ENCODE measurements around the gene NBEAL2.

The NBEAL2 gene

DNA sequence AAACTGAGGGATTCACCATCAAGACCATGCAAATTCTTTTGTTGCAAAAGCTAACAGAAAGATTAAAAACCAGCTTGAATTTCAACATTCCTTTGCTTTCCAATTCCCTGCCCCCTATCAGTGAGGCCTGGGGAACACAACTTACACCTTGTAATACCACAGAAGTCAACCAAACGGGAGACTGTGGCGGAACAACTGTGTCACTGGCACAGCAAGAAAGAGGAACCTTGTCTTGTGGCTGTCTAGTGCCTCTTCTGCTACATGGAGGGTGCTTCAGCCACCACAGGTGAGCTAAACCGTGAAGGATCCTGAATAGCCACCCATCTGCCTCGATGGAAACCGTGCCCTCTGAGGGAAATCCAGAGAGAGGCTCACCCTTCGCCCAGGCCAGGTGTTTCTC, 14.3 kb upstream of the NBEAL2 start:
- TF ChIP-seq, protein P1, sequence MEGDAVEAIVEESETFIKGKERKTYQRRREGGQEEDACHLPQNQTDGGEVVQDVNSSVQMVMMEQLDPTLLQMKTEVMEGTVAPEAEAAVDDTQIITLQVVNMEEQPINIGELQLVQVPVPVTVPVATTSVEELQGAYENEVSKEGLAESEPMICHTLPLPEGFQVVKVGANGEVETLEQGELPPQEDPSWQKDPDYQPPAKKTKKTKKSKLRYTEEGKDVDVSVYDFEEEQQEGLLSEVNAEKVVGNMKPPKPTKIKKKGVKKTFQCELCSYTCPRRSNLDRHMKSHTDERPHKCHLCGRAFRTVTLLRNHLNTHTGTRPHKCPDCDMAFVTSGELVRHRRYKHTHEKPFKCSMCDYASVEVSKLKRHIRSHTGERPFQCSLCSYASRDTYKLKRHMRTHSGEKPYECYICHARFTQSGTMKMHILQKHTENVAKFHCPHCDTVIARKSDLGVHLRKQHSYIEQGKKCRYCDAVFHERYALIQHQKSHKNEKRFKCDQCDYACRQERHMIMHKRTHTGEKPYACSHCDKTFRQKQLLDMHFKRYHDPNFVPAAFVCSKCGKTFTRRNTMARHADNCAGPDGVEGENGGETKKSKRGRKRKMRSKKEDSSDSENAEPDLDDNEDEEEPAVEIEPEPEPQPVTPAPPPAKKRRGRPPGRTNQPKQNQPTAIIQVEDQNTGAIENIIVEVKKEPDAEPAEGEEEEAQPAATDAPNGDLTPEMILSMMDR (IDR thresholded peaks at IDR 0.05; ENCODE audit: low read depth, low read length): no peak
- DNase-seq: no peak
- Histone ChIP-seq H3K4me3 (ENCODE audit: low read depth, low read length) (no peak overlapping the region), H3K4me1 (no peaks in the 10 kb centered on the region), H3K9me3 (no peaks in the 10 kb centered on the region), H3K36me3 (no peaks in the 10 kb centered on the region), H3K27me3 (no peaks in the 10 kb centered on the region)

DNA sequence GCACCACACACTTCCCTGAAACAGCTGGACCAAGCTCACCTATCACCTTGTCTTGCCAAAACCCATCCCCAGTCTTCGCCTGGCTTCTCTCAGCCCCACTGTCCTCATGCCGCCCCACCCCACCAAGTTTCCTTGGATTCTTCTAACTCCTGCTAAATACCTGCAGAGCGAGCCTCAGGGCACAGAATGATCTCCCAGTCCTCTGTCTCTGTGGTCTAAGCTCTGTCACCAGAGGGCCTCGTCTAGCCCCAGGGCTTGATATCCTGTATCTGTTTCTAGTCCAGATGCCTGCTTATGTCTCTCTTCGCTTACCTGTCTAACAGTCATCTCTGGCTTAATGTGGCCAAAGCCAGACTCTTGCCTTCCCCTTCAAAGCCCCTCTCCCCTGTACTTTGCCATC, 12.7 kb upstream of the NBEAL2 start:
- H3K4me1 ChIP-seq: no peaks in the 10 kb centered on the region
- H3K9me3 ChIP-seq: no peaks in the 10 kb centered on the region
- H3K27me3 ChIP-seq: no peaks in the 10 kb centered on the region
- TF ChIP-seq, protein P1 (IDR thresholded peaks at IDR 0.05; ENCODE audit: low read depth, low read length): no peak
- H3K36me3 ChIP-seq: no peaks in the 10 kb centered on the region
- no peak overlapping the region for H3K4me3 ChIP-seq (ENCODE audit: low read depth, low read length)
- DNase-seq: no peak

DNA sequence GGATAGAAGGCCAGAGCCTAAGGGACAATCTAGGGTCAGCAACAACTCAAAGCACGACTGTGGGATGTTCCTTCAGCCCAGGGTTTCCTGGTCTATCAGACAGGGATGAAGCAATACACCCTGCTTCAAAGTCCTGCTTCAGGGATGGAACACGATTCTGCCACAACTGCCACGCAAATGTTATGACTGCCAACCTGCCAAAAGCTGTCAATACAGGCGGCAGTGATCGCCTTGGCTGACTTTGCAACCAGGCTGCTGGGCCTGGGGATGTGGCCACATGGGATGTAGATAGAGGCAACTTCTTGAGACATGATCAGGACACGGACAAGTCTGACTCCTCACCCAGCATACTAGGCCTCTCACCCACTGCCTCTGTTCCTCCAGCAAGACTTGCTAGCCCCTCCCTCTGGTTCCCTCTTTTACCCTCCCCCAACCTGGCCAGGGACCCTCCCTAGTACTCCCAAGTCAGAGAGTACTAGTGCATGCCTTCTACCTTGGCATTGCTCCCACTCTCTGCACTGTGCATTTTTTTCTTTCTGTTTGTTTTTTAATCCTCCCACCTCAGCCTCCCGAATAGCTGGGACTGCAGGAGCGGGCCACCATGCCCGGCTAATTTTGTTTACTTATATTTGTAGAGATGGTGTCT, 10.6 kb upstream of the NBEAL2 start:
- no peak for DNase-seq
- Histone ChIP-seq H3K4me3 (ENCODE audit: low read depth, low read length) (no peak overlapping the region), H3K9me3 (no peaks in the 10 kb centered on the region), H3K27me3 (no peaks in the 10 kb centered on the region), H3K36me3 (no peaks in the 10 kb centered on the region), H3K4me1 (no peaks in the 10 kb centered on the region)
- TF ChIP-seq, protein P1 (IDR thresholded peaks at IDR 0.05; ENCODE audit: low read depth, low read length): no peak

DNA sequence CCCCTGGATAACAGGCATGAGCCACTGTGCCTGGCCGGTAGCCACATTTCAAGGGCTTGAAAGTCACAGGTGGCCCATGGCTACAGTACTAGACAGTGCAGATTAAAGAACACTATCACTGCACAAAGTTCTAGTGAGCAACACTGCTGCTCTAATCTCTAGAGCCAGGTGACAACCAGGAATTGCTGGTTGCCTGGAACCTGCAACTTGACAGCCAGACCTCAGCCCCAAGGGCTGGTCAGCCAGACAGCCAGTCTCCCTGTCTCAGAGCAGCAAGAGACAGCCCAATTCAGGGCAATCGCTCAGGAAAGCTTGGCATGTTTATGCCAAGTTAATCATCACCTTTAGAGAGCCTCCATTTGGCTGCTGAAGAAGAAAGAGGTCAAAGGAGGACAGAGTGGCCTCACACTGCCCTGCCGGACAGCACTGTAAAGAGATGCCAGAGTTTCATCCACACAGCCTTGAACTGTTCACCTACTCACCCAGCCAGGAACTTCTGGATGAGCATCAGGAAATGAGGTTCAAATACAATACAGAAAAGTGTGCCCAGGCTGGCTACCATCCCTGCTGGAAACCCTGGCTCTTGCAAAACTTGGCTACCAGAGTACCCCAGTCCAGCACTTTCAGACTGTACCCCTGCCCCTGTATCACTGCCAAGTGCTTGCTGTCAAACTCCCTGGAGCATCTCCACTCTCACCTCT, 8.9 kb upstream of the NBEAL2 start:
- H3K4me3 ChIP-seq (ENCODE audit: low read depth, low read length): no peak overlapping the region
- no peak for DNase-seq
- H3K4me1 ChIP-seq: no peaks in the 10 kb centered on the region
- no peaks in the 10 kb centered on the region for H3K27me3 ChIP-seq
- H3K36me3 ChIP-seq: no peaks in the 10 kb centered on the region
- TF ChIP-seq, protein P1 (IDR thresholded peaks at IDR 0.05; ENCODE audit: low read depth, low read length): no peak
- H3K9me3 ChIP-seq: no peaks in the 10 kb centered on the region

DNA sequence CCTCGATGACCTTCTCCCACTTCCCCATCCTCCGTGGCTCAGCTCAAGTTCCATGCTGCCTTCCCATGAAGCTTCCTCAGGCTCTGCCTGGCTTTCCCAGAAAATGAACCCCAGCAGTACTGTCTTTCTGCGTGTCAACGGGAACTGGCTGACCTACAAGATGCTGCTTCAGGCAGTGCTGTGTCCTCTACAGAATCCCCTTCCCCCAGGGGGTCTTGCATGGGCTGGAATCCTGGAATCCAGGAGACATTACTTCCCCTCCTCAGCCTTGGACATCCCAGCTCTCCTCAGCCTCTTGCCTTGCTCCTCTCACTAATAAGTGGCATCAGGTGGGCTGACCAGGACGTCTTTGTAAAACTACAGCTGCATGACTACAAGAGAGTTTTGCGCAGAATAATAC, 8.3 kb upstream of the NBEAL2 start:
- TF ChIP-seq, protein P1 (IDR thresholded peaks at IDR 0.05; ENCODE audit: low read depth, low read length): no peak
- no peak overlapping the region for H3K4me3 ChIP-seq (ENCODE audit: low read depth, low read length)
- no peaks in the 10 kb centered on the region for H3K9me3 ChIP-seq
- no peaks in the 10 kb centered on the region for H3K4me1 ChIP-seq
- no peaks in the 10 kb centered on the region for H3K27me3 ChIP-seq
- H3K36me3 ChIP-seq: no peaks in the 10 kb centered on the region
- no peak for DNase-seq

DNA sequence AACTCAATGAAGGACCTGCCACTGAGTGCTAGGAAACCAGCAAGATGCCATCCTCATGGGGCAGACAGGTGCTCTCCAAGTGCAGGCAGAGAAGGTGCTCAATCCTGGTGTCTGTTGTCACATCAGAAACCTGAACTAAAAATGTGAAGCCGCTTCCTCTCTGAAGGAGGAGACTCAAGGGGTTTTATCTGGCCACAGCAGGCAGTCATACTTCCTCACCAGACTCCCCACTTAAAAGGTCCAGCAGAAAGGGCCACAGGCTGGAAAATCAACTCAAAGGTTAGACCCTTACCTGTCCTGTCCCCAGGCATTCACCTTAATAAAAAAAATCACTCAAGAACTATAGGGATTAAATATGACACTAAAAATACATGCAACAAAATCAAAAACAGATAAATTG, 7.7 kb upstream of the NBEAL2 start:
- no peaks in the 10 kb centered on the region for H3K9me3 ChIP-seq
- TF ChIP-seq, protein P1 (IDR thresholded peaks at IDR 0.05; ENCODE audit: low read depth, low read length): no peak
- no peak for DNase-seq
- H3K4me3 ChIP-seq (ENCODE audit: low read depth, low read length): no peak overlapping the region
- H3K4me1 ChIP-seq: no peaks in the 10 kb centered on the region
- no peaks in the 10 kb centered on the region for H3K27me3 ChIP-seq
- no peaks in the 10 kb centered on the region for H3K36me3 ChIP-seq
